SW 1271 (cell line): ENCODE results near the gene PDGFA.

Experiments
- DNase-seq, 2 experiments: peaks; one replicate each; lab custom pipeline; 2025; lab: John Stamatoyannopoulos, UW

PDGFA gene

DNA sequence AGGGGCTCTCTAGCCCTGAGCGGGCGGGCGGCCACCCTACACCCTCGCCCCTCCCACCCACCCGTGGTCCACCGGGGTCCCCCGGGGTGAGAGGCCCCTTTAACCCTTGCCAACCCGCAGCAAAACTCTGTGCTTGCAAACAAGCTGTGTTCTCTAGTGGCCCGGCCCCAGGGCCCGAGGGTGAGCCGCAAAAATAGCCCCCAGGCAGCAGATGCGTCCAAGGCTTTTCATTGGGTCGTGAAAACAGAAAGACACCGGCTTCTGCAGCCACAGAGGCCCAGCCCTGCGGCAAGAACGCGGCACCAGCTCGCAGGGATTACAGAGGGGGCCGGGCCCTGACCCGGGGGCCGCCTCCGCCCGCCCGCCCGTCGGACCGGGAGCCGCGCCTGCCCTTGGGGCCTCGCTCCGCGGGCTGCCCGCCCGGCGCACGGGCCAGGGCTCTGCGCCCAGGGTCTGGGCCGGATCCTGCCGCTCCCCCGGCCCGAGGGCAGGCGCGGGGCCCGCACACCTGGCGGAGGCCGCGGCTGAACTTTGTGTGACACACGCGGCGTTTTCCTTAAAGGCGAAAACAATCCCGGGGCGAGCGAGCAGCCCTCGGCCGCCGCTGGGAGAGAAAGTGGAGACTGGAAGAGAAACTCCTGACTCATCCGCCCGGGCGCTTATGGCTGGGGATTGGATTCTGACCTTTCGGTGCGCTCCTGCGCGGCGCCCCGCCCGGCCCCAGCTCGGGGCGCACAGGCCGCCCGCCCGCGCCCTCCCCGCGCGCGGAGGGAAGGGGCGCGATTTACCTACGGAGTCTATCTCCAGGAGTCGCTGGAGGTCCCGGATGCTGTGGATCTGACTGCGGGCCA, 2.8 kb downstream of the PDGFA start:
- DNase-seq, result no peak

DNA sequence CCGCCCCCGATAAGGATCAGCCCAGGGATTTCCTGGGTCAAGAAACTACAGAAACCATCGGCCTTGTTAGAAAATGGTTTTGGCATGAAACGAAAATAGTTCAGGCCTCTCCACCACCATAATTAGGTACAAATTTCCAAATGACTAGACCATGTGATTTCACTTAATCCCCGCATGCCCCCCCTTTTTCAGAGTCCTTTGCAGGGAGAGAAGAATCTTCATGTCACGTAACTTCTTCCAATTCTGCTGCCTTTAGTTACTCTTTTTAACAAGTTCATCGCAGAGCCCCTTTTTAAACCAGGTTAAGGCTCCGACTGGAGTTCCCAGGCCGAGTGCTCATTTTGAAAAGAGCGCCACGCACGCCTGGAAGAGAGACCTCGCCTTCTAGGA, 3.4 kb downstream of the PDGFA start:
- DNase-seq, result no peak

DNA sequence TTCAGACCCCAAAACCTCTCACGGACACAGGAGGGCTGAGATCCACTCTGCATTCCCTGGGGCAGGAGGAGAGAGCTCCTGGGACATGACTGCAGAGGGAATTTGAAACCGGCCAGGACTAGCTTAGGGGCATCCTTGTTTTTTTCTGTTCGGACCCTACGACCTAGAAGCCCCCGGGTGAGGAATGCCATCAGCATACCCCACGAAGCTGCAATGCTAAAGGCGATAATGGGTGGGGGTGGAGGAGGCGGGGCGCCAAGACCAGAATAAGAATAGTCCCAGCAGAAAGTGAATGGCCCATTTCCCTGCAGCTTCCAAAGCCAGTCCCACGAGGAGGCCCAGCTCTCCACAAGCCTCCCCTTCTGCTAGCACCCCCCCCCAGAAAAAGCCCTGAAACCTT, 4.0 kb downstream of the PDGFA start:
- DNase-seq, result no peak

DNA sequence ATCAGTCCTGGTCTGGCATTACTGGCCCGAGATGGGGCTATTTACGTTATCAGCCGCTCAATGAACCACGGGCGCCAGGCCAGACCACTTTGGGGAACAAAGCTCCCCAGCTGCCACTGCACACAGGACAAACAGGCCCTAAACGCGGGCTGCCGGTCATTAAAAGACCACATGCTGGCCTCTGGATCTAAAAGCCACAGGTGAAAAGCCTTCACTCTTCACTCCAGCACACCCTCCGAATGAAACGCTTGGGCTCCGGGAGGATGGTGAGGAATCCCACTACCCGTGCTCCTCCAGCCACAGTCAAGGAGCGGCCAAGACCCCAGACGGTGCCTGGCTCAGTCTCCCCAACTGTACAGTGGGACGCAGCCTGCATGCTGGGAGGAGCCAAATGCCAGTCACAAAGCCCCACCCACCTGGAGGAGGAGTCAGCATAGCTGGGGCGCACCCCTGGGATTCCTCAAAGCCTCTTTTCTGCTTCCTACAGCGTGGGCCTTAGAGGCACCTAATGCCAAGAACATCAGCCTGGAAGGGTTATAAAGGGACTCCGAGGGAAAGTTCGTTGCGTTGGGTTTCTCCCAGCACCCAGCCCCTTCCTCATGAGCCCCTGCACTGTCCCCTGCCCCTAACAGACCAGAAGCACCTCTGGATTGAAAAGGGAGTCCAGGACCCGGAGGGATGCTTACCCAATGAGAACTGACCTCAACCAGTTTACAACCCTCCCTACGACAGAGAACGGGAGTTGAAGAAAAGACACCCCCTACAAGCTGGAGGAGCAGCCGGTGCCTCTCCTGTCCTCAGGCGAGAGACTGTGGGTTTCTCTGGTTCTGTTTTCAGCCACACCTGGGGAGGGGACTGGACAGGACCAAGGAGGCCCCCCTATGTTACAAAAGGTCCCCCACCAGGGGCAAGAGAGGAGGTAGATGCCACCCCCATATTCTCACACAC, 4.7 kb downstream of the PDGFA start:
- no peak for DNase-seq

DNA sequence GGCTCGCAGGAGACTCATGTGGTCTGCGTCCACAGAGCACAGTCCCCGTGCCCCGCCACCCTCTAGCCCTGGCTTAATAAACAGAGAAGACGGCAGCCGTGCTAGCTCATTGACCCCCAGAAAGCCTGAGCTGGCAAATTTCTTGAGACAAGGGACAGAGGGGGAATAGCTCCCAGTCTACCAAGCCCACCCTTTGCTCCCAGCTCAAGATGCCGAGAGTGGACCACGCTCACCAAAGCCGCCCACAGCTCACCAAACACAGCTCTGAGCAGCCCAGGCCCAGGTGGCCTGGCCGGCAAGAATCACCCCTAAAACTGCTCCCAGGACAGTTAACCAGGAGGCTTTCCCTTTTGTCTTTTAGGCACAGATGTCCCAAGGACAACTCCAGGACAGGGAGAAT, 5.4 kb downstream of the PDGFA start:
- no peak for DNase-seq

DNA sequence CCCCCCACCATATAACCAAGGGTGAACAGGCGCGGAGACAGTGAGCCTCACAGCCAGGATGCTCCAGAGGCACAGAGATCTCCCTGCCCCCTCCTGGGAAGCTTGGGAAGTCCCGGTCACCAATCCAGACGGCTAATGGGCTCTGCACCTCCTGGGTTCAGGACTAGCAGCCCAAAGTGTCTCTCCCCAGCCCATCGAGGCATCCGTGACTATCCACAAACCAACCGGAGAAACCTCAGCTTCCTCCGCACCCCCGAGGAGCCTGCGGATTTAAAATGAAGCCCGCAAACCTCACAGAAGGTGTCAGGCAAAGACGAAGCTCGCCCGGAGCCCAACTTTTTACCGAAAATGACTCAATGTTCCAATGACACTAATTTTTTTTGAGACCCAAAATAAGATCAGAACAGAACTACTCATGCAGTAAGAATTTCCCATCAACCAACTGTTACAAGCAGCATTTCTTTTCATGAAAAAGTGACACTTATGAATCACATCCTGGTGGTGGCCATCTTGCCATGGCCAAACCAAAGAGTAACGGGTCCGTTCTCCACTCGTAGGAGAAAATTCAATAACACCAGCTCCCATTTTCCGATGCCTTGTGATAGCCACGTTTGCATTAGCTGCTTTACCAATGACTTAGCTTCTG, 6.0 kb downstream of the PDGFA start:
- DNase-seq, result no peak

DNA sequence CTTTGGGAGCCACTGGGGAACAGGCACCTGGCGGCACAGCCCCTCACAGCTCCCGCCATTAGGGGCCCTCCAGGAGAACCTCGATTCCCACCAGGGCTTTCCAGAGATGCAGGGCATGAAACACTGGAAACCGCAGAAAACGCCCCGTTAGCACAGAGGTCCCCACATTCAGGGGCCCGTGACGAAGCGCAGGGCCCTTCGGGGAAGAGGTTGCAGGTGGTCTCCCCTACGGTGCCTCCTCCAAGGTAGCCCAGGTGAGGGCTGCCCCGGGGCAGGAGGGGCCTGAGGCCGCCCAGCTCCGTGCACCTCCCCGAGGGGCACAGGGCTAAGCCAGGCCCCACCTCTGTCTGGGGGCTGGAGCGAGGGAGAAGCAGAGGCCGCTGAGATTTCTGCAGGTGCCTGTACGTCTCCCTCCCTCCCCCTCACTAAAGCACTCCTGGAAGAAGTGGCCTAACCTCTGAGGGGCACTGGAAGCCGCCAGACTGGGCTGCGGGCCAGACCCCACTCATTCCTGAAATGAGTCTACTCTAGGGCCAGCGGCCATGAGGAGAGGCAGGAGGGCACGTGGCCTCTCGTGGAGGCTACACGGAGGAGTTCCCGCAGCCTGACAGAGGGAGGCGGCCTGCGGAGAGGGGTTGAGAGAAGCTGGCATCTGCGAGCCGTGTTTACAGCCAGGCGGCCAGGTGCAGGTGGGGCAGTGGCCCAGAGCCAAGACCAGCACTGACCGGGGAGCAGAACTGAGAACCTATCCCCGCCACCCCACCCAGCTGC, 6.9 kb downstream of the PDGFA start:
- no peak for DNase-seq

DNA sequence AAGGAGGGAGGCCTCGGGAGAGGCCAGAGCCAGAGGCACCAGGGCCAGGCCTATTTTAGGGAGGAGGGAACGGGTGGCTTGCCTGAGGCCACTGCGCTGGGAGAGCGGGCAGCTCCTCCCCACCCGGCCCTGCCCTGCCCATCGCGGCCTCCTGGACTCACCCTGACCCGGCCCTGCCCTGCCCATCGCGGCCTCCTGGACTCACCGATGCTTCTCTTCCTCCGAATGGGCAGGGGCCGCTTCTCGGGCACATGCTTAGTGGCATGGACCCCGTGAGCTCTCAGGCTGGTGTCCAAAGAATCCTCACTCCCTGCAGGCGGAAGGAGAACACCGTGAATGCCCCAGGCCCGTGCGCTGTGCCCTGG, 7.5 kb downstream of the PDGFA start:
- DNase-seq, result no peak

DNA sequence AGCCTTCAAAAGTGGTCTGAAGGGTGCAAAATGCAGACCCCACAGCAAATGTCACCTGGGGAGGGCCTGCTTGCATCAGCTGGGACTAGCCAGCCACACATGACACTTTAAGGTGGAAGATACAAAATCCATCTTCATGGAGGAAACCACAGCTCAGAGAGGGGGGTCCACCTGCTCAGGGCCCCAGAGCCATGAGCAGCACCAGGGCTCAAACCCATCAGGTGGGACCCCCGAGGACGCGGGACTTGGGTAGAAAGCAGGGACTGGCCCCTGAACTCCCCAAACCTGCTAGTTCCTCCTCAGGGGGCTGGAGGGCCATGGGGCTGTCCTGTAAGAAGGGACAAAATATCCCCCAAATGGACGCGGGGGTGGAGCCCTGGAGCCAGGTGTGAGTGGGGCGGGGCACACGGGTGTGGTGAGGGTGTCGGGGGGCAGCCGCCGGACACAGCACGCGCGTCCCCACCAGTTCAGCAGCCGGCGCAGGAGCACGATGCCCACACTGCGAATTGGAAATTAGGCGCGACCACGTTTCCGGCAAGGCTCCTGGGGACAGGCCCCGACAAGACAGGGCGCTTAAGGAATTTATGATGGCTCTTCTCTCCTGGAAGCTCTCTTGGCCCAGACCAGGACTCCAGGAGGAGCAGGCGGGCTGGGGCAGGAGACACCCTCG, 8.0 kb downstream of the PDGFA start:
- DNase-seq, result no peak

DNA sequence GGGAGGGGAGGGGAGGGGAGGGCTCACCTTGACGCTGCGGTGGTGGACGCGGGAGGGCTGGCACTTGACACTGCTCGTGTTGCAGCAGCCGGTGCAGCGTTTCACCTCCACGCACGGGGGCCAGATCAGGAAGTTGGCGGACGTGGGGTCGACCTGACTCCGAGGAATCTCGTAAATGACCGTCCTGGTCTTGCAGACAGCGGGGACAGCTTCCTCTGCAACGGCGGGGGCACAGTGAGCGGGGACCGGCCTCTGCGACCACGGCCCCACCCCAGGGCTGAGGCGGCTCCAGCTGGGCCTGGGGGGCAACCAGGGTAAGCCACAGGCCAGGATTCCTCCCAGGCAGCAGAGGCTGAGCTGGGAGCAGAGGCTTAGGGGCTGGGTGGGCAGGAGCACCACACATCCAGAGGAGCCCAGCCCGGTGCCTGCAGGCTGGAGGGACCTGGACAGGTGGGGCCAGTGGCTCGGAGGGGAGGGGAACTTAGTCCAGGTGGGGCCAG, 8.8 kb downstream of the PDGFA start:
- DNase-seq, result no peak

DNA sequence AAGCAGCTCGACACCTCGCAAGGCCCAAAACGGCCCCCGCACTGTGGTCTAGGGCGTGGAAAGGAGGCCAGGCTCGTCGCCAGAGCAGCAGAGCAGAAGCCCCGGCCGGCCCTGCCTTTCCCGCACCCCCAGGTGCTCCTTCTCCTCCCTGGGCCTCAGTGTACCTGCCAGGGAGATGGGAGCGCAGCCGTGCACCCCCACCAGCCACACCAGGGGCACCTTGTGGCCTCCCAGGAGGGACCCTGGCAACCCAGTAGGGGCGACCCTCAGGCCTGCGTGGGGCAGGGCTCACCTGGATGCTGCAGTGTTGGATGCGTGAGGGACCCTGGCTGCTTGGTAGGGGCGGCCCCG, 9.5 kb downstream of the PDGFA start:
- DNase-seq, result no peak

DNA sequence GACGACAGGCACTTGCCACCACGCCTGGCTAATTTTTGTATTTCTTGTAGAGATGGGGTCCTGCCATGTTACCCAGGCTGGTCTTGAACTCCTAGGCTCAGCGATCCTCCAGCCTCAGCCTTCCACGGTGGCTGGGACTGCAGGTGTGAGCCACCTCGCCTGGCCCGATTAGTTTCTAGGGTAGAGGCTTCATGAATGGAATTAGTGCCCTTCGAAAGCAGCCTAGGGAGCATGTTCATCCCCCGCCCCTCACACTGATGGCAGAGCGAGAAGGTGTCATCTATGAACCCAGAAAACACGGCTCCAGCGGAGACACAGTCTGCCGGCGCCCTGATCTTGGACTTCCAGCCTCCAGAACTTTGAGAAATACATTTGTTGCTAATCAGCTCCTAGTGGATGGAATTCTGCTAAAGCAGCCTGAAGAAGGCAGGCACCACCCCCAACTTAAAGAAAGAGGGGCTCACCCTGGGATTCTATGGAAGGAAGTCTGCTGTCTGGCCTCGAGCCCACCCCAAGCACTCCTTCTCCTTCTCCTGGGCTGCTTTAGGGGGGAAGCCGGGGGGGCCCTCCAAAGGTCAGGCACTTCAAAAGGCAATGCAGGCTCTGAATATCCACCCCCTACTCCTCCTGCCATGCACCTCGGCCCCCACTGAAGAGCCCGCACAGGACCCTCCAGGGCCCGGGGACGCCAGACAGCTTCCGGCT, 10.1 kb downstream of the PDGFA start:
- DNase-seq, result no peak

DNA sequence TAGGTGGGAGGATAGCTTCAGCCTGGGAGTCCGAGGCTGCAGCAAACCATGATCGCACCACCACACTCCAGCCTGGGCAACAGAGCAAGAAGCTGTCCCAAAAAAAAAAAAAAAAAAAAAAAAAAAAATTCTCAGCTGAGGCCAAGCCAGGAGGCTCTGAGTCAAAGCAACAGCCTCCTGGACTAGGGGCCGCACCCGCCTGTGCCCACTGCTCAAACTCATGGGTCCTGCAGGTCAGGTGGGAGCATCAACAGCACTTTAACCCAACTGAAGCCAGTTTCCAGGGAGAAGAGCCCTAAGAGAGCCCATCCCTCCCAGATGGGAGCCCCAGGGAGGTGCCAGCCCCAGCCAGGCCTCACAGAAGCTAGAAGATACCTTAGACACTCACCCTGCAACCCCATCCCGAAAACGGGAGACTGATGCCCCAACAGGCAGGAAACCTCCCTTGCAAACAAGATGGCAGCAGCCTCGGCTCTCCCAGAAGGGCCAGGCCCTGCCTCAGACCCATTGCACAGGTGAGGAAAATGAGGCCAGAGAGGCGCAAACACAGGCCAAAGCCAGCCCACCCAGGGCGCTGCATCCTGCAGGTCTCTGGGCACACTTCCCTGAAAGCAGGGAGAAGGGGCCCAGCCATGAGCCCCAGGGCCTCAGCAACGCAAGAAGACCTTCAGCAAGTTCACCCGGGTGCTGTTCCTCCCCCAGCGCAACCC, 11.0 kb downstream of the PDGFA start:
- DNase-seq, result no peak

DNA sequence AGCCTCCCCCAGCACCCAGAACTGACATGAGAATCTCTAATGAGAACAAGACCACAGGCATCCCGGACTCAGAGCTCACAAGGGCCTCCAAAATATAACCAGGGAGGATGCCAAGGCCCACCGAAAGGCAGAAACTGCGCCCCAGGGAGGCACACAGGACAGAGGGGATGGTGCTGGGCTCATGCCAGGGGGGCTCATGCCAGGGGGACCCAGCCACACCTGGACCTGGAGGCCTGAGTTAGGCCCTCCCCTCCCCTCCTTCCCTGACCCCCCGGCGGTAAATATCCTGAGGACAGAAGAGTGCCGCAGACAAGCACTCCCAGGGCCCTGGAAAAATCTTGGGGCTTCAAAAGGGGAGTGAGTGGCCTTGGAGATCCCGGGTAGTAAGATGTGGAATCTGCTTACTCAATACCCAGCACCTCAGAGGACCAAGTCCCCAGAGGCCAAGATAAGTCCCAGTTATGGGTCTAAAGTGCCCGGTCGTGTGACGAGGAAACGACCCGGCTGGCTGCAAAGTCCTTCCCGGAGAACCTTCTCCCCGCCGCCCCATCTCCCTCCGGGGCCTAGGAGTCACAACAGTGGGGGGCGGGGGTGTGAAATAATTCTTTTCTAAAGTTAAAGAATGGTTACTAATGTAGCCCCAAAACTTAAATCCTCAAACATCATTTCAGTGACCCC, 11.9 kb downstream of the PDGFA start:
- no peak for DNase-seq

DNA sequence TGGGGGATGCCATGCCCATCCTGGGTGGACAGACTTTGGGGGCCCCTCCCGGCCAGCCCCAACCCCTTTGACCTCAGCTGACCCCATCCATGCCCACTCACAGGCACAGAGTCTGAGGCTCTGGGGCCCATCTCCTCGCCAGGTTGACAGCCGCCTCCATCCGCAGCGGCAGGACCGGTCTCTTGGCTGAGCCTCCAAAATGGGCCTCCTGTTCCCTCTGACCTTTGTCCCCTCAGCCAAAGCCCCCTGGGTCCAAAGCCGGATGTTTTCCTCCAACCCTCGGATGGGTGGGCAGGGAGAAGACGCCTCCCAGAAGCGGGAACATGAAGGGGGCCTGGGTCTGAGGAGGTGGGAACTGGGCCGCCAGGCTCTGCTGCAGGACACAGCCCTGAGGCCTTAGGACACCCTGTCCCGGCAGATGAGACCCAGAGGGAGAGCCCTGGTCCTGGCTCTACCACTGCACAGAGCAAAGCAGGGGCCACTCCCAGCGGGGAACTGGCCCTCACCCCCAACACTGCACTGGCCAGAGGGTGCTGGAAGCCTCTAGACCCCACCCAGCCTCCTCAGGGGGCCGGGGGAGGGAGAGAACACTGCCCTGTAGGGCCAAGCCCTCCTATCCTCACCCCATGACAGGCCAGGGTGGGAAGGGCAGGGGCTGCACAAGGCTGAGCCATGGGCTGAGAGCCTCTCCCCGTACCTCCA, 12.6 kb downstream of the PDGFA start:
- DNase-seq, result no peak

DNA sequence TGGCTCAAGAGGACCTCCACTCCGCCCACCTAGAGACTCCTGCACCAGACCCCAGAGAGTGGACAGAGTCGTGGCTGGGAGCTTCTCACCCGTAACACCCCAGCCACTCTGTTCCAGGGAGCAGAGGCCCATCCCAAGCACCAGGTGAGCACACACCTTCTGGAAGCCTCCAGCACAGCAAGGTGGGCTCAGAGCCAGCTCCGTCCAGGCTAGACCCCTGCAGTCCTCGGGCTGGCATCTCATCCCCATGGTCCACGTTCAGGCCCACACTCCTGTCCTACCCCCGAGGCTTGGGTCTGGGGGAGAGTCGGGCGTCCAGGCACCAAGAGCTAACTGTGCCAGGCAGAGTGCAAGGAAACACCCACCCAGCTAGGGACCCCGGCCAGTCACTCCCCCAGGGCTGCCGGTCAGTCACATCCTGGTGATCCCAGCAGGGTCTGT, 13.2 kb downstream of the PDGFA start:
- no peak for DNase-seq

DNA sequence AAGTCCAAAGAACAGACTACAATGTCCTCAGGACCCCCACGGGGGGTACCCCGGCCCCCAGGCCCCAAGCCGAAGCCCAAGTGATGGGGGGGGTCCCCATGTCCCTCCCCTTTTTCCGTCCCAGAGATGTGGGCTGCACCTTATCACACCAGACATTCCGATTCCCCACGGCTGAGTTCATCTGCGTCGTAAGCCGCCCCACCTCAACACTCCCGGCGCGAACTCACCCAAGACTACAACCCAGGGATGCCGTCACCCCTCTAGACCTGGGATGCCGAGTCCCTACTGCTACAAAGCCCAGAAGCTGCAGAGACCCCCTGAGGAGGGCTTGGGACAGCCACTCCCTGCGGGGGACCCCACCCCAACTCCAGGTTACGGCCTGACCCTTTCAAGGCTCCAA, 14.5 kb downstream of the PDGFA start:
- no peak for DNase-seq

DNA sequence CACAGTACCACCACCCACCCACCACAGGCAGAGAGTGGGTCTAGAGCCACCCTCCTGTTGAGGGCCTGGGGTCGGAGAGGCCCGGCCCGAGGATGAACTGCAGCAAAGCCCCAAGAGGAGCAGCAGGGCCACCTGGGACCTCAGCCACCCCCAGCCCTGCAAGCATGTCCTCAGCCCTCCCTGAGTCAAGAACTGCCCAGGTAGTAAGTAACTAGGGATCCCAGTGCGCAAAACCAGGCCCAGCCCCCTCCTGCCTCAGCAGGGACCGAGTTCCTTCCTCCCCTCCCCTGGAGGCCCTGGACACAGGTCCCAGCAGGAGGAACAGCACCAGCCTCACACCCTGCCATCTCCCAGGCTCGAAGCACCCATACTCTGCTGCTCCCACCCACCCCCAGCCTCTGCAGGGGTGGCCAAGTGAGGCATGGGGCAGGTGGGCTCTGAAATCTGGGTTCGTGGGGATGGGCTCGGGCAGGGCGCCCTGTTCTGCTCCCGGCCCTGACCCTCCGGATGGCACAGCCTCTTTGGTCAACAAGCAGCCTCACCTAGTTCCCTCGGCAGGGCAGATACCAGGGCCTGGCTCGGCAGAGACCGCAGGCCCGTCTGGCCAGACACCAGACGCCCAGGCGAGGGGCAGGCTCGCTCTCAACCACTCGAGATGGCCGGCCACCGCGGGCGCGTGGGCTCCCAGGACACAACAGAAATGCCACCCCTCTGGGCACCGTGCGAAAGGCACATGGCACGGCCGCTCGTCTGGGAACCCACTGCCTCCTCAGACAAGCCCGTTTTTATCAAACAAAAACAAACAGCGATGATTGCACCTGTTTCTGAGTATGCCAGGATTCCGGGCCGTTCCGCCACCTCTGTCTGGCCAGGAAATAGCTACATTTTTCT, 15.2 kb downstream of the PDGFA start:
- DNase-seq, result no peak
